Muscle of arm (tissue), 12 donors: ENCODE measurements around the gene ZNF516. TPM values are rescaled to one million over a fixed set of nuclear protein-coding genes. Genes with fewer than 3 reads are reported as not detected.

Experiments
- DNase-seq: peaks from one replicate; pipeline ENCODE4 v3.0.0-alpha.2; 2013
- polyA plus RNA-seq, 12 donors: library from polyadenylated mRNA; unstranded; fragments of 120-200 nt; gene quantifications; one replicate each; pipeline ENCODE4 v1.2.1, GENCODE V29; 2013; ENCODE audit not compliant: insufficient read length in 12 of 12

The ZNF516 gene
- polyA plus RNA-seq, 12 donors: 30.5 to 96.9 (median 42.7) TPM; not detected in 1

DNA sequence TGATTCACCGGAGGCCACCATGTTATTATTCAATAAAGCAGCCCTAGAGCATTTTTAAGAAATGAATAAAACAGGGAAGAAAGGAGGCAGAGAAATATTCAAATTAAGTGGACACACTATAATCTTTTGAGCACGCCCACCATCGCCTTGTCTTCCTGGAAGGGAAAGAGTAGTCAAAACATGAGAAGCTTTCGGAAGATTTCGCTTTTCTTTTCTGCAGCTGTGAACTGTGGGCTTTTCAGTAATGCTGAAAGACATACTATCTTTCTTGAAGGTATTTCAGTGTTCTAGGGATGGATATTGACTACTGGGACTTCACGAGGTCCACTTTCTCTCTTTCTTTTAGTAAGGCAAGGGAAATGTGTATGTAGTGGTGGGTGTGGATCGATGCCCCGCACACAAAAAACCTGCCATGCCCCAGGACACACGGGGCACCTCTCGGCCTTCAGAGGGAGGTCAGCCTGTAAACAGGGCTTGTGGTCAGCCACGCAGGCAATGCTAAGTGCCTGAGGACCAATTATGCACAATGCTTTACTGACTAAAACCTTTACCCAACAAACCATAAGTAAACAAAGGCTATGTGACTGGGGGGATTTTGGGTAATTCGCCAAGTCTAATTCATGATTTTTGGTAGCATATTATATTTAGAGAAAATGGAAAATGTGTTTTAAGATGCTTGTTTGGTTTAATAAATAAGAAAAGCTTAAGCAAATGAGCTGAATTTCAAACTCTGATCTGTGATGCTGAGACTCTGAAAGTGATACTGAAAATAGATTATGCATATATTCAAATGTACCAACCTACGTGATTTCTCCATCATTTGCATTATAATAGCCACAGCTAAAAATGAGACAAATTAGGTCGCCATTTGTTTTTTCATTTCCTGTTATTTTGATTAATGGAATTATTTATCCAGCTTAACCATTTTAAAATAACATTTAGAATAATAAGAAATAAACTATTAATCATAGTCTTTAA lies 130.5 kb downstream of the ZNF516 start:
- no peak for DNase-seq

DNA sequence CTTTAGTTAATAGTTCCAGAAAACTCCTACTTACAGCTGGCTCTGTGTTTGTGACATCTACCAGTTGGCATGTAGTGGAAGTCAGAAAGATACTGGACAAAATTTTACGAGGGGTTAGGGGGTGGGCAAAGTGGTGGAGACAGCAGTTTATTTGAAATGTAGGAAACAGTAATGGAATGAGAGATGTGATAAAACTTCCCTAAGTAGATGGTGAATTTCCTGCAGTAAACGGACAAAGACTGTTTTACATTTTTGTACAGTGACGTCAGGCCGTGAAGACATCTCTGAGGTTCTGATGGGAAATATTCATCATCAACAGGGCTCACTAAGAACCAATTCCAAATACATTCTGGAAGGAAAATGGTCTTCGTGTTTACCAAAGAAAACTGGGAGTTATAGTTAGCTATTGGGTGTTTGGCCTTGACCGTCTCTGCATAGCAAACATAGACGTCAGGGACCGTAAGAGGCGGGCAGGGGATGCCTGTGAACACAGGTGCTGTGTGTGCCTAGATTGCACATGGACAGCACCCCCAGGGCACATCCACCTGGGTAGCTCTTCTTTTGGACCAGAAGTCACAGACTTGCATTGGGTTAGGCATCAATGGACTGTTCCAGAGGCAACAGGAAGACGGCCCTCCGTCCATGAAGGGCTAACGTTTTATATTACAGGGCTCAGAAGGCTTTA lies 131.5 kb downstream of the ZNF516 start:
- DNase-seq: no peak

DNA sequence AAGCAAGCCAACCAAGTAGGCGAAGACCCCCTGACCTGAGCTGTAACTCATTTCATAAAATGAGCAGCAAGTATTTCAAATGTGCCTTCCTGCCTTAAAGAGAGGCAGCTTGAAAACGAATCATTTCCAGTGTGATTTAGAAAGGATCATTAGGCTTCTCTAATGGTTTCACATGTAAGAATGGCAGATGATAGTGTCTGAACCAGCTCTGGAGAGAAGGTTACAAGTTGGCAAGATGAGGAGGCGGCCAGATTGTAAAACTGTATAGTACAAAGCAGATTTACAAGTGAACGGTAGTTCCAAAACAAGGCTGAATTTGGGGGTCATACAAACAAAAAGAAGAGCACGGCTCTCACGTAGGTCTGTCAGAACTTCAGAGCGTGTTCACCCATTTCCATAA lies 132.4 kb downstream of the ZNF516 start:
- DNase-seq: no peak

DNA sequence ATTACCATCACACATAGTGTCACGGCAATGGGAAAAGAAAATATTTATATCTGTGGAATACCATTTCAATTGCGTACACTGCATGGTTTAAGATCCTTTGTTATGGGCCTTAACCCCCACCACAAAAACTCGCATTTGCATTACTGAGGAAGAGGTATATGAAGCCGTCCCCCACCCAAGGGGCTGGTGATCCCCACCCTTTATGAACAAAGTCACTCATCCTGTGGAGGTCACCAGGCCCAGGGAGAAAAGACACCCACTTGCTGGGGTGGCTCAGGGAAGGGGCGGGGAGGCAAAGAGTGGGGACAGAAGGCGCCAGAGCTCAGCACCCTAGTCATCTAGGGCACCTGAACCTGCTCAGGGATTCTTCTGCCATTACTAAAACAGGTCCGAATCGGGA lies 133.8 kb downstream of the ZNF516 start:
- no peak for DNase-seq

DNA sequence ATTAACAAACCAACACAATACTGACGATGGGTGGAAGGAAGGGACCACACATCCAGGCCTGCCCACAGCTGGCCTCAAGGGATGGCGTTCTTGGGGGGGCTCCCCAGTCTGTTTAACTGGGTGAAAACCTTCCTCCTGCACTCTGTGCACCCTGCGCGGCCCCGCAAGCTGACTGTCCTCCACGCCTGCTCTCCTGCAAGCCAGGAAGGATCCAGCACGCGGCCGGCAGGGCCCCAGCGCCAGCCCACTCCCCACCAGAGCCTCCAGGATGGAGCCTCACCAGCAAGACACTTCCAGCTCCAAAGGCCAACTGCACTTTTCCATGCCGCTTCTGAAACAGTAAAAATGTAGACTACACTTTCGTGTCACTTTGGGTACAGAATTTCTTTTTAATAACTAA lies 135.1 kb downstream of the ZNF516 start:
- DNase-seq: no peak

DNA sequence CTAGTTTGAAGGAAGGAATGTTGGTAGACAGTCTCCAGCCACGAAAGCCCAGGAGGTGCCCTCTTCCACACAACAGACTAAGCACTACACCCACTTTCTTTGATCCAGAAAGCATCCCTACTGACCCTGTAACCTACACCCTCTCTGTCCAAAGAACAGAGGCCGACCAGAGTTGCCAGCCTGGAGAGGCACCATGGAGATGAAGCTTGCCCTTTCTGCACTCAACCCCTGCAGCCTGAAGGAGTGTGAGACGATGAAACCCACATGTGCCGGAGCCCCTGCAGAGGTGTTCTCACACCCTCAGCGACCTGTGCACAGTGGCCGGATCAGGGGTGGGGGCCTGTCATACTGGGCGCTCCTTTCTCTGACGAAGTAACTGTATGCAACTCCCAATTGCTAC lies 136.3 kb downstream of the ZNF516 start:
- no peak for DNase-seq

DNA sequence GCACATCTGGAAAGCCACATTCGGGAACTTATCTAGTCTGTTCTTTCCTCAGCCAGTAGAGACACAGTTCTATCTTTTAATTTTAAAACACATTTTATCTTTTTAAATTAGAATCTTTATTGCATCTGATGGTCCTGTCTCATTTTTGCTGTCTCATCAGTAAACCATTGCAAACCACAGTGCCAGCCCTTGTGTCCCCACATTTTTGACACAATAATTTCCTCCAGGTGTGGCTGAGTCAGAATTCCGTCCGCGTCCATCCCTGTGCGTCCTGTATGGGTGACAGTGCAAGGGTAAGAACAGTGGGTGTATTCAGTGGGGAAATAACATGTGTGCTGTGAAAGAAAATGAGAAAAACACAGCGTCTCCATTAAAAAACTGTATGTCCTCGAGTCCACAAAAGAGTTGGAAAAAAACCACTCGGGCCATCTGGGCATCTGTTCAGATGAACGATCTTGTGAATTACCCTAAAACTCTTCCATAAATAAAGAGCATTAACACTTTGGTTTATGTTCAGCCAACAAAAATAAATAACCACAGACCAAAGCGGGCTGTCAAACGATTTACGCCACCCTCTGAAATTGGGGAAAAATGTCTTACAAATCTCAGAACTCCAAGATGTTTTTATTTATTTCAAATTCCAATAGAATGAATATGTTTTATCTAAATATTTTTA lies 137.3 kb downstream of the ZNF516 start:
- no peak for DNase-seq

DNA sequence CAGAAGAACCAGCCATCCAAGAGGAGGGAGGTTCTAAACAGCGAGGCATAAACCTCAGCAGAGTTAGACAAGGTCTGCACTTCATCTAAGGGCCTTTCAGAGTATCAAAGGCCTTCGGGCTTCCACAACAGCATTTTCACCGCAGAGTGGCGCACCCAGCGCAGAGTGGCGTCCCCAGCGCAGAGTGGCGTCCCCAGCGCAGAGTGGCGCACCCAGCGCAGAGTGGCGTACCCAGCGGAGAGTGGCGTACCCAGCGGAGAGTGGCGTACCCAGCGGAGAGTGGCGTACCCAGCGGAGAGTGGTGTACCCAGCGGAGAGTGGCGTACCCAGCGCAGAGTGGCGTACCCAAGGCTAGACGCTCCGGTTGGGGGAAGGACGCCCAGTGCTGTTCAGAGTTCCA lies 137.9 kb downstream of the ZNF516 start:
- DNase-seq: no peak

DNA sequence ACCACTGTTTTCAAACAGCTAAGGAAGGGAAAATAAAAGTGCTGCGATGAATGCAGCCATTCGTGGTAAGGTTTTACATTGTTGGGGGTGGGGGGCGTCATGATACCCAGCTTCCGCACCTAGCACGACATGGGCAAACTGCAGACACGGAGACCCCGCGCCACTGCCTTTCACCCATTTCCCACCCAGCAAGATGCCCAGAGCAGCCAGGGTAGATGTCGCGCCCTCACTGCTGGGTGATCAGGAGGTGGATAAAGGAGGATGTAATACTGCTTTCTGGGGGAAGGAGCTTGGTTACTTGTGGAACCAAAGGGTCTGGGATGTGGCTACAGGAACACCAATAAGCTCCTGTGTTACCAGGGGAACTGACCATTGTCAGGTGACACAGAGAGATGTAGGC lies 138.4 kb downstream of the ZNF516 start:
- no peak for DNase-seq

DNA sequence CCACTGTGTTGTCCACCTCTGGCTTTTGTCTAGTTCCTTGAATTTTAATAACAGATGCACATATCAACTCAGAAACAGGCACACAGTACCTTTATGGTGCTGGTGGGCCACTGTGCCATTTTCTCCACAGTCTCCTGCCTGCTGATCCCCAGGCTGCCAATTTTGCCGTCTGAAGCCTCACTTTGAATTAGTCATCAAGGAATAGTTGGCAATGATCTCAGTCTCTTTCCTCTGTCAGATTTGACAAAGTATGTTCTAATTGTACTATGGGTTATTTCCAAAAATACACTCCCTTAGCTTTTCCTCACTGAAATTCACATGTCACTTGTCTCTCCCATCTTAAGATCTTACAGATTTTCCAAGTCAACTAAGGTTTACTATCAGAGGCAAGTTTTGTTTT lies 140.7 kb downstream of the ZNF516 start:
- DNase-seq: no peak

DNA sequence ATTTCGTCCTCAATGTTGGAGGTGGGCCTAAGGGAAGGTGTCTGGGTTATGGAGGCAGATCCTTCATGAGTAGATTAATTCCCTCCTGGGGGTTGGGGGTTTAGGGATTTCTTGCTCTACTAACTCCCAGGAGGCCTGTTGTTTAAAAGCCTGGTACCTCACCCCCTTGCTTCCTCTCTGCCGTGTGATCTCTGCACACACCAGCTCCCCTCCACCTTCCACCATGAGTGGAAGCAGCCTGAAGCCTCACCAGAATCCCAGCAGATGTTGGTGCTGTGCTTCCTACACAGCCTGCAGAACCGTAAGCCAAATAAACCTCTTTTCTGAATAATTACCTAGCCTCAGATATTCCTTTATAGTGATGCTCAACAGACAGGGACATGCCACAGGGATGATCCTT lies 141.5 kb downstream of the ZNF516 start:
- DNase-seq: no peak

DNA sequence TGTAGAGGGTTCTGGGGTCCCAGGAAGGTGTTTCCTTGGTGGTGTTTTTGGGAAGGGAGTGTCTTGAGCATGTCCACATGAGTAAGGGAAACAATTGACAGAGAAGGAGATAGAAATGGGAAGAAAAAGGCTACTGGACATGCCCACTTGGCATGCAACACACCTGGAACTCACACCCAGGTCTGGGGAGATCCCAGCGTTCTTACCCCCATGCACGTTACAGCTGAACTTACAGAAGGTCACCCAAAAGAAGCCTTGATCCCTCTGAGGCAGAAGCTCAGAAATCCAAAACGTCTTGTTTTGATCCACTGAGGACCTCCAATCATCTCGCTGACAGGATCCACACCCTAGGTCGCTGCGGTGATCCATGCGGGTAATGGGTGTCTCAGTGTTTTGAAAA lies 142.0 kb downstream of the ZNF516 start:
- no peak for DNase-seq

DNA sequence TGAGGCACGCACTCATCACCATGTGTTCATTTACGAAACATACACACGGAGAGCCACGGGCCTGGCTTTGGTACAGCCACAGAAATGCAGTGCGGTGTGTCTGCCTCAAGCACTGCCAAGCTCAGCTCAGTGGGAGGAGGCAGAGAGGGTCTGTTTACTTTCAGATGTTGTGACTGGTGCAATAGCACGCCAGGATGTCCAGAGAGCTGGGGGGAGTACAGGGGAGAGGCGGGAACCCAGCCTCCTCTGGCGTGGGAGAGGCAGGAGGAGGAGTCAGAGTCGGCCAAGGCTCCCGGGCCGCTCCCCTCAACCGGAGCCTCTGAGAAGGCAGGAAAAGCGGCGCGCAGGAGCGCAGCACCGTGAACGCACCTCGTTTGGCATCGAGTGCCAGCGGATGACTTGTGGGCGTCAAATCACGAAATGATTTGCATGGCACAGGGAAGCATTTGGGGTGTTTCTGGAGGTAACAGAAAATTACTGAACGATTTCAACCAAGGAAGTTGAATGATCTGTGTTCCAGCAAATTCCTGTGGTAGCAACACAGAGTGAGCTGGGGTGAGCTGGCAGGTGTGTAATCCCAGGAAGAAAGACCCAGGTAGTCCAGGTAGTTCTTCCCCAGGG lies 143.0 kb downstream of the ZNF516 start:
- peak; percentile 51 for DNase-seq

DNA sequence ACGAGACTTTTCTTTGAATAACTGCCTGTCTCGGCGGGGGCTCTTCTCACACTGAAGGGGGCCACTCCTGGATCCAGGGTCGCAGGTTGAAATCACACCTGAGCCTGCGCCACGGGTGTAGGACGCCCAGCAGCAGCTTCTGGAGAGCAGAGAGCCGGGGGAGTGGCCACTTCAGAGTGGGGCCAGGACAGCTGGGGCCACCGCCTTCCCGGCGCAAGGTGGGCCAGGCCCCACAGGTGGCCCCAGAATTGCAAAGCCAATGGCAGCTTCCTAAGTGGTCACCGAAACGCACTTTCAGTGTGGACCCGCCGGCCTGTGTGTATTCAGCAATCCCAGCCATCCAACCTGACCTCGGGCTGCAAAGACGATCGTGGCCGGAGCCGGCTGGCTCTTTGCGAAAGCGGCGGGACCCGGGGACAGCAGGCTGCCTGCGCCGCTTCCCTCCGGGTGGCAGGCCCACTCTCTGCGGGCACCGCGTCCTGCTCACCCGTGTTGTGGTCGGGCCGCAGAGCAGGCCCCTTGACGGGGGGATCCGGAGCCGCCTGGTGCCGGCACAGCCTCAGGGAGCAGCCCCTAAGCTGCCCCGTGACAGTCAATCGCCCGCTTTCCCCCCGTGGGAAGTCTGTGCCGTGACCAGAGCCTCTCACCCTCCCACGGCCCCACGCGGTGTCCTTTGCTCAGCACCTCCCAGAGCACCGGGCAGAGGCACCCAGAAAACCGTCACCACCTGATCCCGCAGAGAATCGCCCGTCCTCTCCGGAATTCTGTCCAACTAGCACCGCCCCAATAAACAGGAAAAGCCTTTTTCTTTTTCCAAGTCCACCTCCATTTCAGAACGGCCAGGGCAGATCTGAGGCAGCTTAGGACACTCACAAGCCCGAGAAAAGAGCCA lies 144.7 kb downstream of the ZNF516 start:
- no peak for DNase-seq

DNA sequence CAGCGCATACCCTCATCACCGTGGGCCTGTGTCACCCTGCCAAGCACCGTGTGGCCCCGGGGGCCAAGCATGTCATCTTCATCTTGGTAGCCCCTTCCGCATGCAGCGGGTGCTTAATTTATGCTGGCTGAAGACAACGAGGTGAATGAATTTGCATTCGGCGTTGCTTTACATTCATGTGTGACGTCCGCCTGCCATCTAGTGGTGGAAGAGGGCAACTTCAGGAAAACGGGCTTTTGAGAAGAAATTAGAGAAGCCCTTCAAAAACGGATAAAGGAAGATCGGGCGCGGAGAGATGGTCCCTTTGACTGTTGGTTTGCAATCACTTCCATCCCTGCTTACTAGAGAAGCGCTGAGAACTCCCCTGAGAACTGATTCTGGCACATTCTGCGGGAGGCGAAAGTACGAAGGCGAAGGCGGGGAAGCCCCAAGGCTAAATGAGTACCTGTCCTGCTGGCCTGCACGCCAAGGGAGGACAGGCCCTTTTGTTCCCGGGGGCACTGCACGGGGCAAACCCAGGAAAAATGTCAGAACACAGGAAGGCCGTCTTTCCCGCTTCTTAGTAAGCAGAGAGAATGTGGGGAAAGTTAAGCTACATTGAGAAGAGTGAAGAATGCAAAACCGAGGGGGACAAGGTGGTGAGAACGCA lies 145.9 kb downstream of the ZNF516 start:
- peak; percentile 80 for DNase-seq

DNA sequence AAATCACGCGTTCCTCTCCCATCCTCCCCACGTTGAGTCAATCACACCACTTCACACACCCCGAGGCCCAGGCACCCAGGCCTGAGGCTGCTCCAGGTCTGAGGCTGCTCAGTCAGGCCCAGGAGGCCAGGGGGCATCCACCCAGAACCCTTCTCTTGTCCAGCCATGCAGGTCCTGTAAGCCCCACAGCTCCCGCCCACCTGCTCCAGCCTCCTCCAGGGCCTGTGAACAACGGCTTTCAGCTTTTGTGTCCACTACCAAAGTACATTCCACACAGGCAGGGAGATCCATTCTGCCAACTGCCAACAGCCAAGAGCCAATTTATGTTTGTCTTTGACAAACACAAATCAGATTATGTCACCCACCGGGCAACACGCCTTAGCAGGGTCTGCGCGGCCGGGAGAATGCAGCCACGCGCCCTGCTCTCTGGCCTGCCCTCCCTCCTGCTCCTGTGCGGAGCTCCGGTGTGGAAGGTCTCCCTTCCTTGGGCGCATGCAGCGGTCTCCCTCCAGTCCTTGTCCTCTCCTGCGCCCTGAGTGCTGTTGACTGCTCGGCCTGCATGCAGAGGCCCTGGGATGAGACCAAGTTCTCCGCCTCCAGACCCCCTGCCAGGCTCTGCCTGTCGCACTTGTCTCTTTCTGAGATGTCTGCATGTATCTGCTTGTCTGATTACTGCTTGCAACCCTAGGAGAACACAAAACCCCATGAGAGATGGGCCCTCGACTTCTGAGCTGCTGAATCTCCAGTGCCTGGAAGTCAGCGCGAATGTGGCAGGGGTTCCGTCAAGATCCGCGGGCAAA lies 146.6 kb downstream of the ZNF516 start:
- no peak for DNase-seq

DNA sequence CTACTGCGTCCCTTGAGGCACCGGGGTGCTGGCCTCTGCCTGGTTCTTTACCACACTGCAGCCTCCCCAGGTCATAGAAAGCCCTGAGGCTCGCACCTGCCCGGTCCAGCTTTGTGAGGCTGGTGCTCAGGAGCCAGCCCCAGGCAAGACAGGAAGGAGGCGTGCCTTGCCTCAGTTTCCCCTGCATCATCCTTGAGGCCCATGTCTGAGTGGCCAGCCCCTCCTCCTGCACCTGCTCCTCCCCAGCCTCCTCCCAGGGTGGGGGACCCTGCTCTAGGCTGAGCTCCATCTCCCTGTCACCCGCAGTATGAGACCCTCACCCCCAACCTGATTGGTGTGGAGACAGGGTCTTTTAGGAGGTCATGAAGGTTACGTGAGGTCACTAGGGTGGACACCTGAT lies 147.7 kb downstream of the ZNF516 start:
- no peak for DNase-seq

DNA sequence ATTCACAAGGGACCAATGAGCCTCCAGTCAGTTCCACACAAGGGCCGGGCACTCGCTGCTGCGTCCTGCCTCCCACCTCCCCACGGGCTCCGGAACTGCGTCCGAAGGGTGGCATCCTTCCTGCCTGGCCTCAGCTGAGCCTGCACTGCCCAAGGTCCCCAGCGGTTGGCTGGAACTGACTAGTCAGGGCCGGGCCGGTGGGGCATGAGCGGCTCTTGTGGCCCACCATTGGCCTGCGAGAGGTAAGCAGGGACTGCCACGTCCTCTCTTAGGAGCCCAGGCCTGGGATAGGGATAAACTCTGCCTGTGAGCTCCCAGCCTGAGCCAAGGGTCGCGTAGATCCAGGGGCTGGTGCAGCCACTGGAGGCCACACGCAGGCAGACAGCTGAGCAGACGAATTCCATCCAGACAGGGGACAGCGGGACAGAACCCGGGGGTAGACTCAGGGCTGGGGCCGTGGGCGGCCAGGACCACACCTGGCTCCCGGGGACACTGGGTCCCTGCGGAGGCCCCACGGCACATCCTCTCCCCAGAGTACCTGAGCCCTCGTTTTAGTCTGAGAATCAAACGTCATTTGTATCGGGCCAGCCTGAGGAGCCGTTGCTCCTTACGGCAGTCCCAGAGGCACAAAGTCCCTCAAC lies 148.4 kb downstream of the ZNF516 start:
- DNase-seq: no peak

DNA sequence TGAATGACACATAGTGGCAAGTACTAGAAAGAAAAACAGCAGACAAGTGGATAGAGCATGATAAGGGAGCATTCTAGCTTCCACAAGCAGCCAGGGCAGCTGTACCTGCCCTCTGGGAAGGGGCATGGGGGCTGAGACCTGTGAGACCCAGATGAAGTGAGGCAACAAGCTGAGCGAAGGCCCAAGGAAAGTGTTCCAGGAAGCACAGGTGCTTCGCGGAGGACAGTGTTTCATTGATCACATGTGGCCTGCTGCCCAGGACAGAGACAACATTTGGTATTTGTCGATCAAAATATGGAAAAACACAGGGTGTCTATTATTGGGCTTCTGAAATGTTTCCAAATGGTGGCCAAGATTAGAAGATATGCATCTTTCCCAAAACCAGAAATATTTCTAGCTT lies 149.1 kb downstream of the ZNF516 start:
- DNase-seq: no peak
